ENCODE data around the gene OR2H1. TPM values are rescaled to one million over a fixed set of nuclear protein-coding genes. Genes with fewer than 3 reads are reported as not detected.
"Not testable (repeated sequence)": the region's sequence is repeated elsewhere in the genome, so short reads cannot be mapped to it uniquely, and the experiment has no call there.

The OR2H1 gene
- total RNA-seq, 1 donor from 2014 or later: not detected

DNA sequence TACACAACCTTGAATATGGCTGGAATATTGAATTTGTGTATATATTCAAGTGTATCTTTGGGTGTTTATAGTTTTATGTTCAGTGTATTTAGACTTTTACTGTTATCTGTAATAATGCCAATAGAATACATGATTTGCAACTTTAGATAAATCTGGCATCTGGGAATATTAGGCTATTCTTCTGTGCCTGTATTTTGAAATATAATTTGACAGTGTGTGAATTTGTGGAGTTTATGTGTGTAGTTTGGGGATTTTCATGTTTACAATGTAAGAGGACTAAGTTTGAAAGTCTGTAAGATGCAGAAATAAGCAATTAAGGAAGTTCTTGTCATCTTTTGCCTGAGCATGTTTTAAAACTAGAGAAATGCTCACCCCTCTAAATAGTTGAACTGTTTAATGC, 17.9 kb upstream of the OR2H1 start, which contains the start of gene OR10C1:
TSS of gene OR10C1 (plus strand) at position 301 of the 400 bp plus-strand sequence. CDS start 710 bp downstream, outside the sequence.
- Mint-ChIP-seq H3K27ac (no peak within 1 kb of the TSS), H3K36me3 (no peaks in the 10 kb centered on the region), H3K4me3 (no peak within 1 kb of the TSS), H3K27me3 (ENCODE audit: insufficient read depth, low read depth) (peaks cover 2% of the 10 kb centered on the region), H3K9me3 (no peaks in the 10 kb centered on the region), H3K4me1 (no peaks in the 10 kb centered on the region)
- TF ChIP-seq EZH2 (IDR thresholded peaks at IDR 0.05): no peak
- no peak for TF ChIP-seq EZH2phosphoT487 (IDR thresholded peaks at IDR 0.05)
- TF ChIP-seq, protein P1, sequence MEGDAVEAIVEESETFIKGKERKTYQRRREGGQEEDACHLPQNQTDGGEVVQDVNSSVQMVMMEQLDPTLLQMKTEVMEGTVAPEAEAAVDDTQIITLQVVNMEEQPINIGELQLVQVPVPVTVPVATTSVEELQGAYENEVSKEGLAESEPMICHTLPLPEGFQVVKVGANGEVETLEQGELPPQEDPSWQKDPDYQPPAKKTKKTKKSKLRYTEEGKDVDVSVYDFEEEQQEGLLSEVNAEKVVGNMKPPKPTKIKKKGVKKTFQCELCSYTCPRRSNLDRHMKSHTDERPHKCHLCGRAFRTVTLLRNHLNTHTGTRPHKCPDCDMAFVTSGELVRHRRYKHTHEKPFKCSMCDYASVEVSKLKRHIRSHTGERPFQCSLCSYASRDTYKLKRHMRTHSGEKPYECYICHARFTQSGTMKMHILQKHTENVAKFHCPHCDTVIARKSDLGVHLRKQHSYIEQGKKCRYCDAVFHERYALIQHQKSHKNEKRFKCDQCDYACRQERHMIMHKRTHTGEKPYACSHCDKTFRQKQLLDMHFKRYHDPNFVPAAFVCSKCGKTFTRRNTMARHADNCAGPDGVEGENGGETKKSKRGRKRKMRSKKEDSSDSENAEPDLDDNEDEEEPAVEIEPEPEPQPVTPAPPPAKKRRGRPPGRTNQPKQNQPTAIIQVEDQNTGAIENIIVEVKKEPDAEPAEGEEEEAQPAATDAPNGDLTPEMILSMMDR (IDR thresholded peaks at IDR 0.05): no peak
- H3K9me3 ChIP-seq (ENCODE audit: low read depth): no peaks in the 10 kb centered on the region
- no peak within 1 kb of the TSS for H3K4me3 ChIP-seq
- no peaks in the 10 kb centered on the region for H3K36me3 ChIP-seq
- no peaks in the 10 kb centered on the region for H3K27me3 ChIP-seq
- no peak within 1 kb of the TSS for H3K4me2 ChIP-seq
- no peaks in the 10 kb centered on the region for H3K4me1 ChIP-seq
- H3K9ac ChIP-seq: no peak within 1 kb of the TSS
- H2AFZ ChIP-seq (replicated peaks): no peak within 1 kb of the TSS
- no peak for DNase-seq (ENCODE audit: low spot score)
- H3K27ac ChIP-seq: no peak within 1 kb of the TSS
- H3K79me2 ChIP-seq (ENCODE audit: low read depth): no peaks in the 10 kb centered on the region
- H4K20me1 ChIP-seq (ENCODE audit: low read depth): no peaks in the 10 kb centered on the region
- H3F3A ChIP-seq (ENCODE audit: low read depth): no peaks in the 10 kb centered on the region

DNA sequence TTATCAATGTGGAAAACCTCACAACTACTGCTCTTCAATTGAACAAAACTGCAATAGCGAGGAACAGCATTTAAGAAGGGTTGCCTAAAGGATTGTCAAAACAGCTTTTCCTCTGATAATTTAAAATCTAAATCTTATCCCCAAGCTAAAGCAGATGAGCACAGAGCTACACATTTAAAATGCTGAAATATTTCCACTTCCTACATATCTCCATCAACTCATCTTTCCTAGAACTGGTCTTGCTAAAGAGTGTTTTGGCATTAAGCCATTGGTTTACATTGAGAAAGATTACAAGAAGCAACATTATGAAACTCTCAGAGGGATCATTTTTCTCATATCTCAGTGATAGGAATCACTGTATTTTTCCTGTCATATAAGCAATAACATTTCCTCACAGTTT, 14.2 kb upstream of the OR2H1 start:
- Histone ChIP-seq H3K9ac (no peak overlapping the region), H2AFZ (replicated peaks) (no peak overlapping the region), H3K4me1 (no peaks in the 10 kb centered on the region), H3K4me3 (no peak overlapping the region), H3K4me2 (no peak overlapping the region), H3K79me2 (ENCODE audit: low read depth) (no peaks in the 10 kb centered on the region), H3K36me3 (no peaks in the 10 kb centered on the region), H3F3A (ENCODE audit: low read depth) (no peaks in the 10 kb centered on the region), H3K27ac (no peak overlapping the region), H3K9me3 (ENCODE audit: low read depth) (no peaks in the 10 kb centered on the region), H3K27me3 (no peaks in the 10 kb centered on the region), H4K20me1 (ENCODE audit: low read depth) (no peaks in the 10 kb centered on the region)
- Mint-ChIP-seq H3K4me1 (no peaks in the 10 kb centered on the region), H3K27me3 (ENCODE audit: insufficient read depth, low read depth) (no peaks in the 10 kb centered on the region), H3K9me3 (peaks cover 4% of the 10 kb centered on the region), H3K4me3 (no peak overlapping the region), H3K36me3 (no peaks in the 10 kb centered on the region), H3K27ac (no peak overlapping the region)
- TF ChIP-seq EZH2phosphoT487 (IDR thresholded peaks at IDR 0.05): no peak
- TF ChIP-seq, protein P1 (IDR thresholded peaks at IDR 0.05): no peak
- no peak for TF ChIP-seq EZH2 (IDR thresholded peaks at IDR 0.05)
- no peak for DNase-seq (ENCODE audit: low spot score)

DNA sequence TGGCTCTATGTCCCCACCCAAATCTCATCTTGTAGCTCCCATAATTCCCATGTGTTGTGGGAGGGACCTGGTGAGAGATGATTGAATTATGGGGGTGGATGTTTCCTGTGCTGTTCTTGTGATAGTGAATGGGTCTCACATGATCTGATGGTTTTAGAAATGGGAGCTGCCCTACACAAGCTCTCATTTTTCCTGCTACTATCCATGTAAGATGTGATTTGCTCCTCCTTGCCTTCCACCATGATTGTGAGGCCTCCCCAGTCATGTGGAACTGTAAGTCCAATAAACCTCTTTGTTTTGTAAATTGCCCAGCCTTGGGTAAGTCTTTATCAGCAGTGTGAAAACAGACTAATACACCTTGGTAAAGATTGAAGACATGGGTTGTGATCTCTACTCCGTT, 12.9 kb upstream of the OR2H1 start:
- not testable (repeated sequence) for H3K27me3 Mint-ChIP-seq (ENCODE audit: insufficient read depth, low read depth); H3K27me3 ChIP-seq; H3K4me1 ChIP-seq; H3F3A ChIP-seq (ENCODE audit: low read depth); H3K9me3 Mint-ChIP-seq; H3K4me3 ChIP-seq; H3K4me2 ChIP-seq; H4K20me1 ChIP-seq (ENCODE audit: low read depth); H3K9me3 ChIP-seq (ENCODE audit: low read depth); H3K36me3 Mint-ChIP-seq; DNase-seq (ENCODE audit: low spot score); H3K4me3 Mint-ChIP-seq; H3K9ac ChIP-seq; H3K36me3 ChIP-seq; H3K27ac Mint-ChIP-seq; H2AFZ ChIP-seq (replicated peaks); H3K4me1 Mint-ChIP-seq; H3K27ac ChIP-seq; H3K79me2 ChIP-seq (ENCODE audit: low read depth)

DNA sequence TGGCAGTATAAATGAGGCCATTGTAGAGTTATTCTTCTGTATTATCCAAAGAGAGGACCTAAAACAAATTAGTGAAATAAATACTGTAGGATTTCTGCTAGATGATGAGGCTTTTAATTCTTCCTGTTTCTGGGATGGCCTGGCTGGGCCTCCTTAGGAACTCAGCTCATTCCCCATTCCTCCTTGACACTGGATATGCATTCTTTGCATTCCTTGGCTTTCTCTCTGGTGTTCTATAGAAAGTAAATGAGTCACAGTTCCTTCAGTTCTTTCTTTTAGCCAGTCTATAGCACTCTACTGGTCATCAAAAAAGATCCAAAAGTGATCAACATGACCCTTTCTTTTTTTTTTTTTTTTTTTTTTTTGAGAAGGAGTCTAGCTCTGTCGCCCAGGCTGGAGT, 9.3 kb upstream of the OR2H1 start:
- no peak overlapping the region for H3K27ac ChIP-seq
- no peak overlapping the region for H3K27ac Mint-ChIP-seq
- H4K20me1 ChIP-seq (ENCODE audit: low read depth): no peaks in the 10 kb centered on the region
- peaks cover 4% of the 10 kb centered on the region for H3K9me3 Mint-ChIP-seq
- no peaks in the 10 kb centered on the region for H3F3A ChIP-seq (ENCODE audit: low read depth)
- no peak overlapping the region for H3K4me2 ChIP-seq
- TF ChIP-seq EZH2 (IDR thresholded peaks at IDR 0.05) (no peak), EZH2phosphoT487 (IDR thresholded peaks at IDR 0.05) (no peak)
- TF ChIP-seq, protein P1 (IDR thresholded peaks at IDR 0.05): no peak
- no peak overlapping the region for H3K9ac ChIP-seq
- no peaks in the 10 kb centered on the region for H3K27me3 ChIP-seq
- H3K36me3 Mint-ChIP-seq: no peaks in the 10 kb centered on the region
- H3K4me1 Mint-ChIP-seq: no peaks in the 10 kb centered on the region
- no peak overlapping the region for H3K4me3 Mint-ChIP-seq
- H3K9me3 ChIP-seq (ENCODE audit: low read depth): no peaks in the 10 kb centered on the region
- peaks cover 5% of the 10 kb centered on the region for H3K27me3 Mint-ChIP-seq (ENCODE audit: insufficient read depth, low read depth)
- H2AFZ ChIP-seq (replicated peaks): no peak overlapping the region
- DNase-seq (ENCODE audit: low spot score): peak; percentile 54
- no peaks in the 10 kb centered on the region for H3K4me1 ChIP-seq
- H3K79me2 ChIP-seq (ENCODE audit: low read depth): no peaks in the 10 kb centered on the region
- no peak overlapping the region for H3K4me3 ChIP-seq
- H3K36me3 ChIP-seq: no peaks in the 10 kb centered on the region
